ENCODE data around the gene GATAD2A. TPM values are rescaled to one million over a fixed set of nuclear protein-coding genes. Genes with fewer than 3 reads are reported as not detected.

GATAD2A gene
- polyA plus RNA-seq, 4 donors, result 40.6 to 57.7 (median 50.0) TPM

GRCh38 chr19:19420570-19421298 is 15.3 kb downstream of the GATAD2A start:
- no peak for DNase-seq (ENCODE audit: low read depth in 4 of 4, low spot score in 2 of 4)

- DNase-seq (ENCODE audit: low read depth in 4 of 4, low spot score in 2 of 4), result no peak
Observed at GRCh38 chr19:19421299-19421696, 15.8 kb downstream of the GATAD2A start.

GRCh38 chr19:19422156-19422555 is 16.7 kb downstream of the GATAD2A start:
- DNase-seq (ENCODE audit: low read depth in 4 of 4, low spot score in 2 of 4), result no peak

DNA sequence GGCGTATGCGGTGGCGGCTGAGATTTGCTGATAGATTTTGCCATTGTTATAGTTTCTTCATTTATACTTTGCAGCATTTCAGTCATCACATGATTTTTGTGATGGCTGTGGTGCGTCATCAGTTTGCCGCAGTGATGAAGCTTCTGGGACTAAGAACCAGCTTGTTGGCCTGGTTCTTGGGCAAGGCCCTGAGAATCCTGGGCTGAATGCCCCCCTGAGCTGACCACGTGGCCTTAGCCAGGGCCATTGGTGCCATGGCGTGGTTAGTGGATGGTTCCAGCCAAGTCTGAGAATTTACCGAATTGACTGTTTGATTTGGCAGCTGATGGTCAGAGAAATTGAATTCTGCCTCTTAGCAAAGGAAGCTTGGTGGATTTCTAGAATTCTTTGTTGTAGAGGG is 17.8 kb downstream of the GATAD2A start:
- DNase-seq (ENCODE audit: low read depth in 4 of 4, low spot score in 2 of 4), result no peak

DNA sequence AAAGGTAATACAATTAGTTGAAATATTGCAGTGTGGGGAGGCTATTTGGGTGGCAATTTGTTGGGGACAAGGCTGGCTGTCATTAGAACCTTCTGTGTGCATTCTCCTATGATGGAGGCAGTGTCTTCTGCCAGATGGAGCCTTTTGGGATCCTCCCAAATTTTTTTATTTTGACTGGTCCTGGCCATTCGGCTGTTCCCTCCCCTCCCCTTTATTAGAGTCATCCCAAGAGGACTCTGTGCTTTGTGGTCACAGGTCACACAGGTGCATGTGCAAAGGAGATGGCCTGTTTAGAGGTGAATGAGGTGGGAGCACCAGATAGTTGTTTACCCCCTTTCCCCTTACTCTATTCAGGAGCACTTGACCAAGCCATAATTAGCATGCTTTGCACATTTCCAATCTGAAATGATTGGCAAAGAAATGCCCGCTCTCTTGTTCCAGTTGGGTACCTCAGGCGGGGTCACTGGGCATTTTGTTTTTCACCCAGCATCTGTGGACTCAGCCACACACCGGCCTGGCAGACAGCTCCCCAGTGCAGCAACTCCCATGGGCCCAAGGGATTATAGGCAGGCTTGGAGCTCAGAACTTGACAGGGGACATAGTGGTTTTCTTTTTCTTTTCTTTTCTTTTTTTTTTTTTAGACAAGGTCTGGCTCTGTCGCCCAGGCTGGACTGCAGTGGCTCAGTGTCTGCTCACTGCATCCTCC is 19.8 kb downstream of the GATAD2A start:
- DNase-seq (ENCODE audit: low read depth in 4 of 4, low spot score in 2 of 4), result no peak

DNA sequence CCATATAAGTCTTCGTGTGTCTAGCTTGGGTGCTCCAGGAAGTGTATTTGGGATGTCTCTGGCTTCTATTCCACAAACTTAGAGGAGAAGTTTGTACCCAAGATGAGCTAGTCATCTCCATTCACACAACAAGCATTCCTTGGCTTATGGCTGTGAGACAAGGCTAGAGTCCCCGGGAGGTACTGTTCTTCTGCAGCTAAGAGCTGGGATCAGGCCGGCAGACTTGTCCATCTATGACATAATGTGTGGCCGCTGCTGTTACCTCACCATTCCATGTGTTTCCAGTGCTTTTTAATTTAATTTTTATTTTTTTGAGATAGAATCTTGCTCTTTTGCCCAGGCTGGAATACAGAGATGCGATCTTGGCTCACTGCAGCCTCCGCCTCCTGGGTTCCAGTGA is 20.7 kb downstream of the GATAD2A start:
- DNase-seq (ENCODE audit: low read depth in 4 of 4, low spot score in 2 of 4), result no peak

DNA sequence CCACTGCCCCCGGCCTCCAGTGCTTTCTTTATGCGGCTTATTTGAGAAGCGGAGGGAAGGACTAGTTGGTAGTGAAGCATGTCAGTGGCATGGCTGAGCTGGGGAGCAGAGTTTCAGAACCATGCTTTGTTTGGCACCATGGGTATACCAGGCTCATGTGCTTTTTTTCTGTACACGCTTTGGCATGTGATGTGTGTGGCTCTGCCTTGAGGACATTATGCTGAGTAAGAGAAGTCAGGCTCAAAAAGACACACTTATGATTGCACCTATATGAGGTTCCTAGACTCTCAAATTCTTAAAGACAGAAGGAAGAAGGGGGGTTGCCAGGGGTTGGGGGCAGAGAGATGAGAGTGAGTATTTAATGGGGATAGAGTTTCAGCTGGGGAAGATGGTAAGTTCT is 21.3 kb downstream of the GATAD2A start:
- DNase-seq (ENCODE audit: low read depth in 4 of 4, low spot score in 2 of 4), result no peak

GRCh38 chr19:19427302-19427701 is 21.8 kb downstream of the GATAD2A start:
- DNase-seq (ENCODE audit: low read depth in 4 of 4, low spot score in 2 of 4), result no peak

DNA sequence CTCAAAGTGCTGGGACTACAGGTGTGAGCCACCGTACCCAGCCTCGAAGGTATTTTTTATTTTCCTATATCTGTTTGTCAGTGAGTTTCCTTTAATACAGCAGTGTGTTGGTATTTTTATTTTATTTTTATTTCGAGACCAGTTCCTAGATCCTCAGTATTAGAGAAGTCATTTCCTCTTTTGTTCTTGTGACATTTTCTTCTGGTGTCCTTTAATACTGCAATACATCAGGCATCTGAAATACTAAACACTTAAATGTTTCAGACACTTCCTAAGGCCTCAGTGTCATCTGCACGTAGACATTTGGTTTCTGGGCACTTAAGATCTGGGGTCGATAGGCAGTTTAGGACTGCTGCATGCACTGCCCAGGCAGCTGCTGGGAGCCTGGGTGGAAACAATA is 22.5 kb downstream of the GATAD2A start:
- DNase-seq (ENCODE audit: low read depth in 4 of 4, low spot score in 2 of 4), result no peak

DNA sequence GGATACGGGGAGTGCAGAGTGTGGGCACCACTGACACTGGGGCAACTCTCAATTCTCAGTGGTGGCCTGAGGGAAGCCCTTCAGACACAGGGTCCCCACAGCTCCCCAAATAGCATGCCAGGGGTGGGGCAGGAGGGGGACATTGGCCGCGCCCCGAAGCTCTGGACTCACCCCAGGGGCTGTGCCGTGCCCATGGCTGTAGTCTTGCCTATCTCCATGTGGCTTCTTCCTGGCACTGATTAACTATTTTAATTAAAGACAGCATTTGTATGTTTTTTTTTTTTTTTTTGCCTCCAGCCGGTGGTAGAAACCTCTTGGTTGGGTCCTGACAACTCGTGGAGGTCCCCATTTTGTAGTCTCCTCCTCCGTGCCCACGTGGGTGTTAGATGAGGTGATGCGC is 23.3 kb downstream of the GATAD2A start:
- DNase-seq (ENCODE audit: low read depth in 4 of 4, low spot score in 2 of 4), result no peak

- no peak for DNase-seq (ENCODE audit: low read depth in 4 of 4, low spot score in 2 of 4)
Observed at GRCh38 chr19:19429361-19429760, 23.9 kb downstream of the GATAD2A start.

DNA sequence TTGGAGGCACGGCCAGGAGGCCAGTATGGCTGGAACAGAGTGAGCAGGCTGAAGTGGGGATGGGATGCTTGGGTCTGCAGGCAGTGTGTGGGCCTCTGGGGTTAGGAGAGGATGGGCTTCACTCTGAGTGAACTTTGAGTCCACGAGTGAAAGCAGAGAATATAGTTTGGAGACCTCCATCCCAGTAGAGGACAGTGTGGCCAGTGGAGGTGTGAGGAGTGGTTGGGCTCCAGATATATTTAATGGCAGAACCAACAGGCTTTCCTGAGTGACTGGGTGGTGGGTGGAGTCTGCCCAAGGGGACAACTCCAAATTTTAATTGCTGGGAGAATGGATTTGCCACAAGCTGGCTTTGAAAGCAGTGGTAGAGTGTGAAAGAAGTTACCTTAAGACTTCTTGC is 27.3 kb downstream of the GATAD2A start:
- no peak for DNase-seq (ENCODE audit: low read depth in 4 of 4, low spot score in 2 of 4)

GRCh38 chr19:19433666-19434213 is 28.3 kb downstream of the GATAD2A start:
- no peak for DNase-seq (ENCODE audit: low read depth in 4 of 4, low spot score in 2 of 4)

- no peak for DNase-seq (ENCODE audit: low read depth in 4 of 4, low spot score in 2 of 4)
Observed at GRCh38 chr19:19434483-19435045, 29.1 kb downstream of the GATAD2A start.

- no peak for DNase-seq (ENCODE audit: low read depth in 4 of 4, low spot score in 2 of 4)
Observed at GRCh38 chr19:19436137-19436691, 30.7 kb downstream of the GATAD2A start.

GRCh38 chr19:19438366-19439175 is 33.1 kb downstream of the GATAD2A start:
- DNase-seq (ENCODE audit: low read depth in 4 of 4, low spot score in 2 of 4), result no peak

- no peak for DNase-seq (ENCODE audit: low read depth in 4 of 4, low spot score in 2 of 4)
Observed at GRCh38 chr19:19439176-19439482, 33.7 kb downstream of the GATAD2A start.

- DNase-seq (ENCODE audit: low read depth in 4 of 4, low spot score in 2 of 4), result no peak
Observed at GRCh38 chr19:19443283-19443682, 37.8 kb downstream of the GATAD2A start.

DNA sequence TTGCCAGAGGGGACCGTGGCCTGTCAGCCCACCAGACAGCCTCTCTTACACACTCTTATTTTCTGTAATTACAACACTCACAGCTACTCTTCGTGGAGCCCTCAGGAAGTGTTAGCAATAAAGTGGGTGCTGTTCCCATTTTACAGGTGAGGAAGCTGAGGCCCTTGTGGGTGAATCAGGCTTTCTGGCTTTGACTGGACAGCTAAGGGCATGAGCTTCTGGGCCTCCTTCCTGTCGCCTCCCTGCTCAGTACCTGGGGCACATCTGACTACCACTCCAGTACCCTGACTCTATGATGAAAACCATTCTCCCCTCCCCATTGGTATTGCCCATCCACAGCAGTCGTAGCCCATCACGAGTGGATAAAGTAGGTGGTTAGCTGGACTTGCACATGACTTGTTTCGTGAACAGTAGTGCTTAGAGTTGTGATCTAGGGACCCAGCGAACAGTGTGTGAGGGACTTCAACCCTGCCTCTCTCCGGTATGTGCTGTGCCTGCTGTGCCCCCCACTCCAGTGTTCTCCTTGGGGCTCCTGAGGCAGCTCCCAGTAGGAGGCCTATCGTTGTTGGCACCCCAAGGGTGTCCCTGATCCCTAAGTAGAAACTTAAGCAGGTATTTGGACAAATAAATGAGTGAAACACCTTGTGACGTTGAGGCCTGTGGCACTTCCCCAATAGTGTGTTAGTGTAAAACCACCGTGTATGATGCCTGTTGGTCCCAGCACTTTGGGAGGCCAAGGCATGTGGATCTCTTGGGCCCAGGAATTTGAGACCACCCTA is 38.6 kb downstream of the GATAD2A start:
- DNase-seq (ENCODE audit: low read depth in 4 of 4, low spot score in 2 of 4), result no peak

GRCh38 chr19:19444681-19445155 is 39.2 kb downstream of the GATAD2A start:
- DNase-seq (ENCODE audit: low read depth in 4 of 4, low spot score in 2 of 4), result no peak

All from left renal cortex interstitium (tissue), 4 donors.